GM18502 (cell line): ENCODE data around the gene C4orf17.
"Not testable (repeated sequence)": the region's sequence is repeated elsewhere in the genome, so short reads cannot be mapped to it uniquely, and the experiment has no call there.

Experiments used
- ATAC-seq: cut with Tn5 transposase; IDR thresholded peaks from one replicate; pipeline ENCODE4 v1.9.1; 2021; ENCODE audit warnings: mild to moderate bottlenecking; ENCODE audit not compliant: unreplicated experiment, poor library complexity

The C4orf17 gene

DNA sequence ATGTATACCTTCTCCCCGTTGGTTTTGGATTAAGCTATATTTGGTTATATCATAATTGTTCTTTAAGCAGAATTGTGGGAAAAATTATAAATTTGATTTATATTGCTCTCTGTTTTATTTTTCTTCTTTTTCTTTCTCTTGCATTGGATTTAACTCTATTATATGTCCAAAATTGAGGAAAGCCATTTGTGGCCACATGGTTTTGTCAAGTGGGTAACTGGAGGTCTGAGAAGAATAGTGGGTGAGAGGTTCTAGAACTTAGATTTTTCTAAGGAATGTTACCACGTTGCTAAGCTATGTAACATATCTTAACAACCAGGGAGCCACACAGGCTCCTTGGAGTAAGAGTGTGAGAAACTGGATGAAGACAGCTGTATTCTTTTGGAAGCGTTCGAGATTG lies at the start of gene C4orf17:
Gene C4orf17 (plus strand): TSS at position 301 of the 400 bp plus-strand sequence. CDS start 2,061 bp downstream, outside the sequence.
- no peak for ATAC-seq

DNA sequence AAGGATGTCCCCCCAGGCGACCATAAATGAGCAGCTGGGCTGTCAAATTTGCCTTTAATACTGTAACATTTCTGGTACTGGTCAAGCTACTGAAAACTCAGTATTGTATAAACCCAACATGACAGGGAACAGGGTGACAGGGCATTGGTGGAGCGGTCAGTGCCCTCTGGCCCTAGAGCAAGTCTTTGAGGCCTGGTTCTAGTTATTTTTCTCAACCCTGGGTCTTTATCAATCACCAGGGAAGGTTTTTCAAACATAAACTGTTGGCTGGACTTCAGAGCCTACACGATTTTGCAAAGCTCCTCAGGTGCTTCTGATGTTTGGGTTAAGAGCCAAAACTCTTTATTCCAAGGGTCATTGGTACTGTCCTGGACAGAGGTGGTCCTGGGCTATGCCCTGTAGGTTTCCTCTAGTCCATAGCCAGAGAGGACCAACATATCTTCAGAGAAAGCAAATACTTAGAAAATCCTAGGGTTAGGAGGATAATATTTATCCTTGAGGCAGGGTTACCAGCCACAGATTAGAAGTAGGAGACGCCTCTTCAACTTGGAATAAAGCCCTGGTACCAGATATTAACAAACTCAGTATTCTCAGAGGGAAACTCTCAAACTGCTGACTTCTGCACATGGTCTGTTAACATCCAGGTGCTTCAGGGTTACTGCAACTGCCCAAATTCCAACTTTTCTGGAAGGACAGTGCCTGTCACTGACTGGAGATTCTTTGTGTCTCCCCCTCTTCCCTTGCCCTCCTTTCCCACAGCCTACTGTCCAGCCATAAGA lies 49.0 kb upstream of the C4orf17 start:
- ATAC-seq: no peak

DNA sequence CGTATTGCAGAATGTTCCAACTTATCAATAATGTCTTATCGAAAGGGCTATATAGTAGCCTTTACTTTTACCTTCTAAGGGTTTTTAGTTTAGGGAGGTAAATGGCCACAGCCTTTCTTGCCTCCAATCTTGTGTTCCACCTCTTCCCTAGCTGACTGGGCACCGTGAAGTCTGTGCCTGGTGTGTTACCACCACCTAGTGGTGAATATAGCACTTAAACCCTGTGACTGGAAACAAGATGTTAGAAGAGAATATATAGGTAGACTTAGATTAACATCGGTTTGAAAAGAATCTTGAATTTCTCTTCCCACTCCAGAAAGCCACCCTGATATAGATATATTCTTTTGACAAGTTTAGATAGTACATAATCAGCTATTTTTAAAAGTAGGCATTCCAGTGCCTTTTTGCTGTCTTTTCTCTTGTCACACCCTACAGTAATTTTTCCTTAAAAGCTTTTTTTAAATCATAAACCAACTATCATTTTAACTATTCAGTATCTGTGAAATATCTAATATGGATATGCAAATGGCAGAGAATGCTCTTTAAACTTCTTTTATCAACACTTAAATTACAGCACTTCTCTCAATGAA lies 47.9 kb upstream of the C4orf17 start:
- ATAC-seq: peak; percentile 96

DNA sequence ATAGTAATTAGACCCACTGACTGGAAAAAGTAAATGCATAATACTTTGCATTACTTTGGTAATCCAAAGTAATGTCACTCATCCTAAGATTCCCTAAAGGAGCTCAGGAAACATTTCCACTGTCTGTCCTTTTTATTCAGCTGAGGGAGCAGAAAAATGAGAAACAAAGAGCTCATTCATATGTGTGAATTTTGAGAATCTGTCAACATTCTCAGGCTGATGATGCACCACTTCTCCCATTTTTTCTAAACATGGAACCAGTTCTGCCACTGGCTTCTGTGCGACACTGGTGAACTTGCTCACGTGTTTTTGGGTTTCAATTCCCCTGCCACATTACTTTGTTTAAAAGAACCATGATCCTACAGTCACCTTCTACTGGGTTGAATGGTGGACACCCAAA lies 47.3 kb upstream of the C4orf17 start:
- ATAC-seq: no peak

DNA sequence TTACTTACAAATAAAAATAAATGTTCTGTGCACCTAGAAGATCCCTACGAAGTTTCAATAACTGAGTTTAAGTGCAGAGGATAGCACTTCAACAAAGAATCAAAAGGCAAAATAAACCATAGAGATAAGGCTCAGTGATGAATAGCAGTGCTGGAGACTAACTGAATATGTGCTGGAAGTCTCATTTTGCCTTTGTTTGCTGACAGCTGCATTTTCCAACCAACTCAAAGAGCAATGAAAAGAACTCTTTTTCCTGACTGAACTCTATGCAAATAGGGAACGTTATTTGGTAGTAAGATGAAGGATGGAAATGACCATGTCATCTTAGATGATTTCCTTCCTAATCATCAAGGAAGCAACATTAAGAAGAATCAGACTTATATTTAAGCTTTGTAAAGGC lies 42.9 kb upstream of the C4orf17 start:
- no peak for ATAC-seq

DNA sequence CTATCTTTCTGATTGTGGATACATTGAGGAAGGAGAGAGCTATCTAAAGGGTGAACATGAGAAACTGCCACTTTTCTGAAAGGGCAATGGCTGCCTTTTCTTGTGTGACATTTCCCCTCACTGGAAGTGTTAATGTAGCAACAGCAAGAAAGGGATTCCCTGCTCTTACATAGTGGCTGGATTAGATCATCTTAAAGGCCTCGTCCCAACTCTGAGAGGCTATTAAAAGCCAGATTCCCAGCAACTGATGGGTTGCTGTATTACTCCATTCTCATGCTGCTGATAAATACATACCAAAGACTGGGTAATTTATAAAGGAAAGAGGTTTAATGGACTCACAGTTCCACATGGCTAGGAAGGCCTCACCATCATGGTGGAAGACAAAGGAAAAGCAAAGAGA lies 41.9 kb upstream of the C4orf17 start:
- no peak for ATAC-seq

DNA sequence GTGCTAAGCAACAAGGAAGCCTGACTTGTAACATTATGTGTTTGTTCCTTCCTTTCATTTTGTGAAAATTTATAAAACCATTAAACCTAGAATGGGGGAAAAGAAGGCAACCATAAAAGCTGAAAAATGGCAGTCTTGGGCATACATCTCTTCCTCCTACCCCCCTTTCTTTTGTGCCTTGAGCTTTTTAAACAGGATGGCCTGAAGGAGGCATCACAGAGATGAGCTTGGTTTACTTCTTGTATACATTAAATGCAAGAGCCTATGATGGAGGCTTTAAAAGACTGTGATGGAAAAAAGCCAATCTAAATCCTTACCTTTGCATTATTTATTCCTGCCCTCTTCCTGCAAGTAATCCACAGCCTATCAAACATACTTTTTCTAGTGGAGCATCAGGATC lies 39.5 kb upstream of the C4orf17 start:
- ATAC-seq: no peak

DNA sequence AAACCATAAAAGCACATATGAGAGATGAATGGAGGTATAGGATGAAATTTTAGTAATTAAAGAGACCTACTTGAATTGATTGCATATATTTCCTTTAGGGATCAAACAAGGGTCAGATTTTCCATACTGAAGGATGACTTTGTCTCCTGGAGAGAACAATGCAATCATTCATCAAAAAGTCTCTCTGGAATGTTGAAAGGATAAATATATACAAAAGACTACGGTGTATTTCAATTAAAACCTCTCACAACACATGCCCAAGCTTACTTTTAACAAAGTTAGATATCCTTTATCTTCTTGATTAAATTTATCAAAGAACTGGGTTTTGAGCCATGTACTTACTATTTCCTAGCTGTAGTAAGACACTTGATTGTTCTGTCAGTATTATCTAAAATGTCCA lies 38.9 kb upstream of the C4orf17 start:
- no peak for ATAC-seq

DNA sequence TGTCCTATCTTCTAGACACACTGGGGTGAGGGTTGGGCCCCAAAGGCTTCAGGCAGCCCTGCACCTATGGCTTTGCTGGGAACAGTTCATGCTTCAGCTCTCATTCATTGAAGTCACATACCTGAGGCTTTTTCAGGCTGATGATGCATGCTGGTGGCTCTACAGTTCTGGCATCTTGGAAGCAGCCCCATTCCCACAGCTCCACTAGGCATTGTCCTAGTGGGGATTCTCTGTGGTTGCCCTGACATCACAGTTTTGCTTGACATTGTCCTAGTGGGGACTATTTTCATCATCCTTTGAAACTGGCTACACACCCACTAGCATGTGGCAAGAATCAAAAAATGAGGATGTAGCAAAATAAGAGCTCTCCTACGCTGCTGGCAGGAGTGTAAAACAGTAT lies 37.7 kb upstream of the C4orf17 start:
- no peak for ATAC-seq

DNA sequence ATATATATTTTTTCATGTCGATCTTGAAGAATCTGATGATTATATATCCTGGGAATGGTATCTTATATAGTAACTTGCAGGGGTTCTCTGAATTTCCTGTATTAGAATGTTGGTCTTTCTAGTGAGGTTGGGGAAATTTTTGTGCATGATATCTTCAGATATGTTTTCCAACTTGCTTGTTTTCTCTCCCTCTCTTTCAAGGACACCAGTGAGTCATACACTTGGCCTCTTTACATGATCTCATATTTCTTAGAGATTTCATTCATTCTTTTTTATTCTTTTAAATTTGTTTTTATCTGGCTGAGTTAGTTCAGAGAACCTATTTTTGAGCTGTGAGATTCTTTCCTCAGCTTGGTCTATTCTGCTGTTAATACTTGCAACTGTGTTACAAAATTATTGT lies 27.2 kb upstream of the C4orf17 start:
- ATAC-seq: no peak

DNA sequence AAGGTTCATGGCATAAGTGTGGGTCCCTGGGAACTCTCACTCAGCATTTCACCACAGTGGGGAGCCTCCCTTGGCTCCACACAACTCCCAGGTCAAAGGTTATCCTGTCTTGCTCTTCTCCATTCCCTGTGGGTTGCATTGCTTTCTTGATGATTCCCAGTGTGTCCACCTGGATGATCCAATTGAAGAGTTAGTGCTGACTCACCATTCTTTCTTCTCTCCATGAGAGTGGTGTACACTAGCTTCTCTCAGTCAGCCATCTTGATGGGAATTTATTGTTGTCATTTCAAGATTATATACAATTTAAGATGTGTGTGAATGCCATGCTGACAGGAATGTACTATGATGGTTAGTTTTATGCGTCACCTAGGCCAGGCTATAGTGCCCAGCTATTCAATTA lies 25.6 kb upstream of the C4orf17 start:
- no peak for ATAC-seq

DNA sequence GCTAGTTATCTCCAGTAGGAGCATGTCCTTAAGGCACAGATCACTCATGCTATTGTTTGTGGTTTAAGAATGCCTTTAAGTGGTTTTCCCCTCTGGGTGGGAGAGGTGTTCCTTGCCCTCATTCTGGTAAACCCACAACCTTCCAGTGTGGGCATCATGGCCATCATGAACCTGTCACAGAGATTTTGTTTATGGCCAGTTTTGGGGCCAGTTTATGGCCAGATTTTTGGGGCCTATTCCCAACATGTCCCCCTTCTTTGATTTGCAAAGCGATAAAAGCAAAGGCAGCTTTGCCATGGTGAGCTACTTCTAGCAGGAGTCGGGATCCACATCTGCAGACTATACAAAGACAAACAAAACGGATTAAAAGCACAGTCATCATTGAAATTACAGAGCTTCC lies 24.2 kb upstream of the C4orf17 start:
- ATAC-seq: not testable (repeated sequence)

DNA sequence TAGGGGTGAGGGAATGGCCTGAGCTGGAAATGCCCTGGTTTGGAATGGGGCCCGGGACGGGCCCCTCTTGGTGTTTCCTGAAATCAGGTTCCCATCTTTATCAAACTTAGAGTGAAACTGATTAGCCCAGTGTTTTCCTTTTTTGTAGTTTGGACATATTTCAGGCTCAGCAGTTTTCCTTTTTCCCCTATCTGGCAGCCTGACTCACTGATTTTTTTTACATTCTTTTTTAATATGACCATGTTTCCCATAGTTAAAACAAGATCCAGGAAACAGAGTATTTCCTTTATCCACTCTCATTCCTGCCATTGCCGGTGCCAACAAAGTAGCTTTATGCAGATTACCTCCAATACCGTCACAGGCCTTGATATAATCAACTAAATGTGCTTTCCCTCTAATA lies 20.5 kb upstream of the C4orf17 start:
- no peak for ATAC-seq

DNA sequence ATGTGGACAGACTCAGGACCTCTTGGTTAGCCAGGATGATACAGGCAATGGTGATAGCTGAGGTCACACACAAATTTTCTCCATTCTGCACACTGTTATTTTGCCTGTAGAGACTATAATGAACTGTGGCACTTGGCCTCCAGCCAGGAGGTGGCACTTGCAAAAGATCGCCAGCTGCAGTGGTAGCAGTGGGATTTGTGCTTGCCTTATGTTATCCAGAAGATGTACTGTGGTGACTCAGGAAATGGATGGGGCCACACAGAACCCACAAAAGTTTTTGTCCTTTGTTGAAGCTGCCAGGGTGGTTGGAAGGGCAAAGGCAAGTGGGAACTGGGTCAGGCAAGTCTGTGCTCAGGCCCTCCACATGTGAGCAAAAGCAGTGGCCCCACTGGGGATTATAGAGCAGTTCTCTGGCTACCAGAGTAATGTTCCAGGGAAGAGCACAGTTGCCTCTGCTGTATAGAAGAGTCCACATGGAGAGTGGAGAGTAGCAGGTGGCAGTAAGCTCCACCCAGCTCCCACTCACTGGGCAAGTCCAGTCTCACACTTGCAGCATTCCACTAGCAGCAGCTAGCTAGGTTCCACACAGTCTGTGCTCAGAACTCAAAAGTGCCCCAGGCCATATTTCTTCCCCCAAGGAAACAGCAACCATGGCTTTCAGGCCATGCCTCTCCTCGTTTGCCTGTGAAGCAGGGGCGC lies 5.9 kb upstream of the C4orf17 start:
- ATAC-seq: no peak

DNA sequence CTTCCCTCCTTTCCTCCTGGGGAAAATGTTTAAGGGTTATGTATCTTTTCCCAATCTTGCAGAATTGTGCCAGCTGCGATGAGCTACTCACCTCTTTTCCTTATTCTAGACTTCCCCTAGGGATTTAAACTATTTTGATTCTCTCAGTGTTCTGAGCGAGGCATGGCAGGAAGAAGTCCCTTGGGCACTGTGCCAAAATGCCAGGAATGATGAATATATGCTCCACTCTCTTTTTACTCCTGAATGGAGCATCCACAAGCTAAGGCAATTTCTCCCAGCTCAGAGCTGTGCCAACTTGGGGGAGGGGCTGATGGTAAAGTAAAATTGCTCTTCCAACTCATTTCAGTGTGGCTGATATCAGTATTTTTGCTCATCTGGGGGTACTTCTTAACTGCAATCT lies 4.0 kb upstream of the C4orf17 start:
- ATAC-seq: no peak

DNA sequence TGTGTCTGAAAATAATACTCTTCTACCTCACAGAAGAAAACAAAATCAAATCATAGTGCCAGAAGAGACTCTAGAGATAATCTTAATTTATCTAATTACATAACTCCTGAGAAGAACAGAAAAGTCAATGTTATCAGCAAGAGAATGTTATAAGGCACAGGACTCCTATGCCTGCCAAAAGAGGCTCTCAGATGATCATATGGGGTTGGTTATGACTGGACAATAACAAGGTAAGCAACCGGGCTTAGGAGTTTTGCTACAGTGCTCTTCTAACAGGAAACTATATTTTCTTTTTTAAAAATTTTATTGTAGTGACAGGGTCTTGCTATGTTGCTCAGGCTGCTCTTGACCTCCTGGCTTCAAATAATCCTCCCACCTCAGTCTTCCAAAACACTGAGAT lies 3.5 kb upstream of the C4orf17 start:
- no peak for ATAC-seq

DNA sequence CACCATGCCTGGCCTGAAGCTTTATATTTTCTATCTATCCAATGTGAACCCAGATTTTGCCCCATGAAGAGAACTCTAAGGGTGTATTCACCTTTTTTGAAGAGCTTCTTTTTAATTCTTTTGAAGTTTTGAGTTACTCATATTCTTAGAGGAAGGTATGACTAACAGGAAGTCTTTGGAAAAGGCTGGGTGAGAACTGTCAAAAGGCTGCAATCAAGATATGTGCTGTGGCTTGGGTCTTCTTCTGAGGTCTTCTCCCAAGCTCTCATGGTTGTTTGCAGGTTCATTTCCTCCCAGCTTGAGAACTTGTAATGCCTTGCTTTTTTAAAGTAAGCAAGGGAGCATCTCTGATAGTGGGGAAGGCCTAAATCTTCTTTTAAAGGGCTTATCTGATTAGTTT lies 3.1 kb upstream of the C4orf17 start:
- ATAC-seq: peak; percentile 50

DNA sequence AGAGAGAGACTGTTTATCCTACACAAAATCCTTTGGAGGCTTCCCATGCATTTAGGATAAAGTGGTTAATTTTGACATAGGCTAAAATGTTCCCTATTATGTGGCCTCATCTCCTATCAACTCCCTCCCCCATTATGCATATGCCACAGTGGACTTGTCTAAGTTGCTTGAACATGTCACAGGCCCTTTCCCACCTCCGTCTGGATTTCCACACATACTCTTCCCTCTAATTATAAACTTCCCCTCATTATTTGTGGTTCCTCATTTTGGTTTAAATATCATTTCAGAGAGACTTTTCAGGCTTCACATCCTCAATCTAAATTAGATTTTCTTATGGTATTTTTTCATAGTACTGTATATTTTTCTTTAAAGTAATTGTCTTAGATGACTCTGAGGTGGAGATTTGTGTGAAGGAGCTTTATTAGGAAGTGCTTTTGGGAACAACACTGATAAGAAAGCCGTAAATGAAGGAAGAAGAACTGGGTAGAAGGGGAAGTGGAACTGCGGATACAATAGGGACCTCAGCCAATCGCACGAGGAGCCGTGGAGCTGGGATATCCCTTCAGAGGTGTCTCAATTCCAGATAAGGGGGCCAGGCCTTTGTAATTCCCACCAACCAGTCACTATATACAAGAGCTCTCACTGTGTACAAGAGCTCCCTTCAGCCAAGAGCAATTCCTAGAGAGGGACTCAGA lies 7.9 kb downstream of the C4orf17 start:
- no peak for ATAC-seq

DNA sequence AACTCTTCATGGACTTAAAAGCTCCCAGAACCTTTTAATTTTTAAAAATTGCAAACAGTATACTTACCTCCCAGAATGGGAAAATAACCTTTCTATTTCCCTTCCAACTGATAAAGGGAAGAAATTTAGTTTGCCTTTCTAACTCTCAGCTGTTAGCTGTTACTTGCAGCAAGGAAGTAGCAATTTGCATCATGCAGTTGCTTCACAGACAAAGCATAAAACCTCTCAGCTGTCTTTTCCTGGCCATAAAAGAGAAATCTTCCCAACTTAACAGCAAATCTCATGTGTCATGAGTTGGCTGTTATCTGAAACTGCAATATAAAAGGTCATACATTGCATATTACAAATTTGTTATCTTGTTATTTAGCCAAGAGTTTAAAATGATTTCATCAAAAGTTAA lies 18.4 kb downstream of the C4orf17 start:
- ATAC-seq: no peak

DNA sequence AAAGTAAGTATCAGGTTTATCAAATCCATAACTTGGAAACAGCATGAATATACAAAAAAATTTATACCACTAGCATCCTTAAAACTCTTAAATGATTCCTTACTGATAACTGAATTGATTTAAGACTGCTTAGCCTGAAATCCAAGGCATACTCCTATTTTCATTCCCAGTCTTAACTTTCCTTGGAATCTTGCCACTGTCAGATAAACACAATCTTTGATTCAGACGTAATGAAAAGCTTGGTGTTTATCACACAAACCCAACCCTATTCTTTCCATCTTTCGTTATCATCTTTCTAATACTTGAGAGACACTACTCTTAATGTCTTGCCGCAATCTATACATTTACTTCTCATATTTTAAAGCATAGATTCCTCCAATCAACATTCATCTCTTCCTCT lies 19.1 kb downstream of the C4orf17 start:
- no peak for ATAC-seq

DNA sequence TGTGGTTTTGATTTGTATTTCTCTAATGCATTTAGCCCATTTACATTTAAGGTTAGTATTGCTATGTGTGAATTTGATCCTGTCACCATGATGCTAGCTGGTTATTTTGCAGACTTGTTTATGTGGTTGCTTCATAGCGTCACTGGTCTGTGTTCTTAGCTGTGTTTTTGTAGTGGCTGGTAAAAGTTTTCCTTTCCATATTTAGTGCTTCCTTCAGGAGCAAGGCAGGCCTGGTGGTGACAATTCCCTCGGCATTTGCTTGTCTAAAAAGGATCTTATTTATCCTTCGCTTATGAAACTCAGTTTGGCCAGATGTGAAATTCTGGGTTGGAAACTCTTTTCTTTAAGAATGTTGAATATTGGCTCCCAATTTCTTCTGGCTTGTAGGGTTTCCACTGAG lies 23.9 kb downstream of the C4orf17 start:
- not testable (repeated sequence) for ATAC-seq
